Sigmoid colon (tissue), 7 donors: ENCODE data around the gene CABP7. TPM values are rescaled to one million over a fixed set of nuclear protein-coding genes. Genes with fewer than 3 reads are reported as not detected.

ENCODE experiments used
- DNase-seq: peaks from one replicate; pipeline ENCODE4 v3.0.0-alpha.2; 2019
- H3K27ac ChIP-seq, 4 donors: fragments of 200-600 bp; sonication (generic); one replicate each; pipeline ENCODE4 v1.5.1; 2016 to 2019; ENCODE audit warnings: mild to moderate bottlenecking in 1 of 4
- H3K27me3 ChIP-seq, 3 donors: fragments of 200-600 bp; sonication (generic); one replicate each; pipeline ENCODE4 v1.5.1; 2019; ENCODE audit warnings: mild to moderate bottlenecking in 1 of 3
- H3K36me3 ChIP-seq, 4 donors: fragments of 200-600 bp; sonication (generic); one replicate each; pipeline ENCODE4 v1.5.1; 2016 to 2019
- H3K4me1 ChIP-seq, 4 donors: fragments of 200-600 bp; sonication (generic); one replicate each; pipeline ENCODE4 v1.5.1; 2017 to 2019
- H3K4me3 ChIP-seq, 4 donors: fragments of 200-600 bp; sonication (generic); one replicate each; pipeline ENCODE4 v1.5.1; 2017 to 2019; ENCODE audit warnings: mild to moderate bottlenecking in 2 of 4, moderate library complexity in 1 of 4
- H3K9me3 ChIP-seq, 4 donors: fragments of 200-600 bp in 3 of 4; sonication (generic) in 3 of 4; one replicate each; pipeline versions ENCODE4 v1.5.1 to v1.6.1; 2013 to 2019
- CTCF ChIP-seq, 4 experiments: fragments of 450-650 bp in 3 of 4; fragments of 200-600 bp in 1 of 4; IDR thresholded peaks; one replicate each; pipeline ENCODE4 v1.5.1; 2016 to 2019; ENCODE audit warnings: antibody characterized with exemption in 4 of 4, mild to moderate bottlenecking in 3 of 4, moderate library complexity in 2 of 4
- EP300 ChIP-seq, 4 donors: sonication (generic); formaldehyde crosslinking; IDR thresholded peaks; one replicate each; pipeline ENCODE4 v1.6.1; 2017; ENCODE audit warnings: antibody characterized with exemption in 4 of 4
- POLR2A ChIP-seq, 2 donors: fragments of 450-650 bp; IDR thresholded peaks; one replicate each; pipeline ENCODE4 v1.6.1; 2016; ENCODE audit warnings: antibody characterized with exemption in 2 of 2, mild to moderate bottlenecking in 2 of 2, moderate library complexity in 2 of 2
- POLR2AphosphoS5 ChIP-seq, 4 donors: sonication (generic); formaldehyde crosslinking; IDR thresholded peaks; one replicate each; pipeline ENCODE4 v1.6.1; 2017; ENCODE audit warnings: antibody characterized with exemption in 4 of 4
- WGBS, 2 donors: extraction: QIAGEN DNeasy Blood & Tissue Kit; methylation state at CpG; one replicate each; pipeline ENCODE4 v1.1.7; 2013; 5-methylcytosine and 5-hydroxymethylcytosine counted together
- intact Hi-C: fragments of 100-400 bp; cut with DNase I; formaldehyde crosslinking; loops from one replicate; pipeline ENCODE4 v1.15.1; 2023
- polyA plus RNA-seq, 3 donors: library from polyadenylated mRNA; stranded (reverse); fragments of 200-250 nt; gene quantifications; one replicate each; pipeline ENCODE4 v1.2.3, GENCODE V29; 2013
- total RNA-seq, 4 donors: library from RNA; depleted of rRNA; stranded (reverse); fragments of >200 nt; gene quantifications; one replicate each; pipeline ENCODE4 v1.1.0, GENCODE V29; 2016
- donor health status: healthy with polysubstance abuse.
- donor health status: Bipolar disorder and iron deficiency.
- donor health status: healthy.

Gene CABP7
- total and polyA plus RNA-seq, 7 donors = under 0.01 to 1.1 (median 0.47) TPM; not detected in 4

DNA sequence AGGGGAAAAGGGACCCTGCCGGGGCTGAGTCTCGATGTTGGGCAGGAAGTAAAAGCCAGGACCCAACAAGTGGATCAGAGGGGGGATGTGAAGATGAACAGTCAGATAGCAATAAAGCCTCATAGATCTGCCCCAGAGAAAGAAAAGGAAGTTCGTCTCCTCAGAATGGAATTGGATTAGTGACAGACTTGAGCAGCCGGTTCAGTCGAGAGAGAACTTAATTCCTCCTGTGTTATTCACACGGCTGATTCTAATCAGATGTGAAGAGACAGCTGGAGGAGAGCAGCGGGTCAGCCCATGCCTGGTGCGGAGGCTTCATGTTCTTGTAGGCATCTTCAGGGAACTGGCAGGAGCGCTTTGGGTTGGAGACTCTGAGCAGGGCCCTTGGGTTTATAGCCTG lies 29.3 kb upstream of the CABP7 start:
- 81 to 88% methylated on average over 9 of the region's 9 CpGs for WGBS, 2 donors
- intact Hi-C loops = no loop called here
- Histone ChIP-seq H3K36me3 (peaks cover 0 to 41% (median 7%) of the 10 kb centered on the region in 4 donors), H3K27me3 (no peaks in the 10 kb centered on the region), H3K4me3 (no peak overlapping the region), H3K9me3 (no peaks in the 10 kb centered on the region), H3K4me1 (peaks cover 0 to 28% (median 16%) of the 10 kb centered on the region in 4 donors), H3K27ac (peak overlapping the region in 3 of 4 donors; percentile 8 to 23 (median 17))
- TF ChIP-seq EP300 (IDR thresholded peaks at IDR 0.05) = no peak
- no peak for TF ChIP-seq POLR2AphosphoS5 (IDR thresholded peaks at IDR 0.05)
- TF ChIP-seq CTCF (IDR thresholded peaks at IDR 0.05) = no peak
- no peak for TF ChIP-seq POLR2A (IDR thresholded peaks at IDR 0.05)
- DNase-seq = no peak

DNA sequence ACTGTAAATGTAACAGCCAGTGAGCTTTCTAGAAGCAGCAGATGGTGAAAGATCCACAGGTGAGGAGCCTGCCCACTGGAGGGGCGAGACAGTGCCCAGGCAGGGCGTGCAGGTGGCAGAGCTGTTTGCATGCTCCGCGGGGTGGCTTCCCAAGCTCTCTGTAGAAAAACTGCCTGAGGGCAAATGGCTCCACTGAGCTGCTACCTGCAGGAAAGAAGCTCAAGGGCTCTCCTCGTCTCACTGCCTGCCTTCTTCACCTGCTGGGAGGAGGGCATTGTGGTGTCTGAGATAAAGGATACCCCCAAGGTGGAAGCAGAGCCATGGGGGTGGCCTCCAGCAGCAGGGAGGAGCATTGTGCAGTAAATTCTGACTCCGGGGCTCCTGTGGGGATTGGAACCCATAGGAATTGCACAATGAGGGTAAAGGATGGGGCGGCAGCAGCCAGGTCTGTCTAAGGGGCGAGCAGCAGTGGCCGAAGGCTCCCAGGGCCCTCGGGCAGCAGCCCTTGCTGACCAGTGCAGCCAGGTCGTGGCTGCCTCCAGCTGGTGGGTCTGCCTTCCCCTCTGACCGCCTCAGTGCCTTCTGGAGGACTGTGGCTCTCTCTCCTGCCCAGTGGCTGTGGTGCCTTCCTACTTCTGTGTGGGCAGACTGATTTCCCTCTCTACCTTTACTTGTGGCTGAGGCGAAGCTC lies 28.0 kb upstream of the CABP7 start:
- intact Hi-C loops = no loop called here
- no peaks in the 10 kb centered on the region for H3K27me3 ChIP-seq
- peaks cover 0 to 28% (median 16%) of the 10 kb centered on the region in 4 donors for H3K4me1 ChIP-seq
- no peak for DNase-seq
- no peak overlapping the region for H3K27ac ChIP-seq
- H3K9me3 ChIP-seq = no peaks in the 10 kb centered on the region
- TF ChIP-seq CTCF (IDR thresholded peaks at IDR 0.05) (no peak), EP300 (IDR thresholded peaks at IDR 0.05) (no peak), POLR2A (IDR thresholded peaks at IDR 0.05) (no peak), POLR2AphosphoS5 (IDR thresholded peaks at IDR 0.05) (no peak)
- 89 to 94% methylated on average over 13 of the region's 13 CpGs for WGBS, 2 donors
- H3K4me3 ChIP-seq = no peak overlapping the region
- H3K36me3 ChIP-seq = peaks cover 0 to 41% (median 9%) of the 10 kb centered on the region in 4 donors

GRCh38 chr22:29692327-29692640 lies 27.5 kb upstream of the CABP7 start:
- no peak for DNase-seq
- H3K4me3 ChIP-seq = no peak overlapping the region
- TF ChIP-seq POLR2A (IDR thresholded peaks at IDR 0.05) = no peak
- no peak for TF ChIP-seq CTCF (IDR thresholded peaks at IDR 0.05)
- no peak for TF ChIP-seq EP300 (IDR thresholded peaks at IDR 0.05)
- TF ChIP-seq POLR2AphosphoS5 (IDR thresholded peaks at IDR 0.05) = no peak
- H3K9me3 ChIP-seq = no peaks in the 10 kb centered on the region
- WGBS, 2 donors = 70 to 79% methylated on average over 4 of the region's 4 CpGs
- intact Hi-C loops = no loop called here
- H3K36me3 ChIP-seq = peaks cover 0 to 41% (median 9%) of the 10 kb centered on the region in 4 donors
- no peaks in the 10 kb centered on the region for H3K27me3 ChIP-seq
- H3K4me1 ChIP-seq = peaks cover 0 to 28% (median 16%) of the 10 kb centered on the region in 4 donors
- no peak overlapping the region for H3K27ac ChIP-seq

- no peak overlapping the region for H3K27ac ChIP-seq
- 88 to 89% methylated on average over 8 of the region's 8 CpGs for WGBS, 2 donors
- intact Hi-C loops = no loop called here
Observed at GRCh38 chr22:29693161-29693560, 26.6 kb upstream of the CABP7 start.

More at GRCh38 chr22:29693161-29693560, 26.6 kb upstream of the CABP7 start:
- Histone ChIP-seq H3K36me3 (peaks cover 0 to 48% (median 11%) of the 10 kb centered on the region in 4 donors), H3K27me3 (no peaks in the 10 kb centered on the region), H3K9me3 (no peaks in the 10 kb centered on the region), H3K4me3 (no peak overlapping the region), H3K4me1 (peaks cover 0 to 28% (median 16%) of the 10 kb centered on the region in 4 donors)
- no peak for DNase-seq
- TF ChIP-seq POLR2A (IDR thresholded peaks at IDR 0.05) = no peak
- TF ChIP-seq CTCF (IDR thresholded peaks at IDR 0.05) = no peak
- TF ChIP-seq EP300 (IDR thresholded peaks at IDR 0.05) = no peak
- no peak for TF ChIP-seq POLR2AphosphoS5 (IDR thresholded peaks at IDR 0.05)
